ENCODE measurements around the gene SLC25A43. TPM values are rescaled to one million over a fixed set of nuclear protein-coding genes. Genes with fewer than 3 reads are reported as not detected.

The SLC25A43 gene
- total RNA-seq, 4 donors from 2014 or later = 0.87 to 2.7 (median 1.8) TPM

DNA sequence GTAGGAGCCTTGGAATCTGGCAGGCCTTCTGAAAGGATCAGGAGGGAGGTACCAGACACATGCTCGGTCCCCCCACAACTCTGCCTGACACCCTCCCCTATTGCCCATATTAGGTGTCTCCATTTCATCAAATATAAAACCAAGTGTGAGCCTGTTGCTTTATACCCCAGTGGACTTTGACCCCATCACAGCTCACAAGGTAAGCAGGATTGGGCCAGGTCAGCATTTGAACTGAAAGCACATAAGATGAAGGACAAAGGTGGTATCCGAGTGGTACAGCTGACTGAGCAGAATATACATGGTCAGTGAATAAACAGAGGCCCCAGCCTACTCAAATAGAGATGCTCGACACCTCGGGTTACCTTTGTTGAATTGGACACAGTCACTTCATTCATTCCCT, 20.0 kb downstream of the SLC25A43 start:
- Histone ChIP-seq H3K4me1 (no peaks in the 10 kb centered on the region), H3K27ac (no peak overlapping the region), H3K4me3 (no peak overlapping the region), H3K27me3 (no peaks in the 10 kb centered on the region), H3K36me3 (no peaks in the 10 kb centered on the region), H3K9me3 (no peaks in the 10 kb centered on the region)
- no peak for ATAC-seq
- TF ChIP-seq POLR2A (IDR thresholded peaks at IDR 0.05) = no peak
- TF ChIP-seq, protein P1, sequence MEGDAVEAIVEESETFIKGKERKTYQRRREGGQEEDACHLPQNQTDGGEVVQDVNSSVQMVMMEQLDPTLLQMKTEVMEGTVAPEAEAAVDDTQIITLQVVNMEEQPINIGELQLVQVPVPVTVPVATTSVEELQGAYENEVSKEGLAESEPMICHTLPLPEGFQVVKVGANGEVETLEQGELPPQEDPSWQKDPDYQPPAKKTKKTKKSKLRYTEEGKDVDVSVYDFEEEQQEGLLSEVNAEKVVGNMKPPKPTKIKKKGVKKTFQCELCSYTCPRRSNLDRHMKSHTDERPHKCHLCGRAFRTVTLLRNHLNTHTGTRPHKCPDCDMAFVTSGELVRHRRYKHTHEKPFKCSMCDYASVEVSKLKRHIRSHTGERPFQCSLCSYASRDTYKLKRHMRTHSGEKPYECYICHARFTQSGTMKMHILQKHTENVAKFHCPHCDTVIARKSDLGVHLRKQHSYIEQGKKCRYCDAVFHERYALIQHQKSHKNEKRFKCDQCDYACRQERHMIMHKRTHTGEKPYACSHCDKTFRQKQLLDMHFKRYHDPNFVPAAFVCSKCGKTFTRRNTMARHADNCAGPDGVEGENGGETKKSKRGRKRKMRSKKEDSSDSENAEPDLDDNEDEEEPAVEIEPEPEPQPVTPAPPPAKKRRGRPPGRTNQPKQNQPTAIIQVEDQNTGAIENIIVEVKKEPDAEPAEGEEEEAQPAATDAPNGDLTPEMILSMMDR (IDR thresholded peaks at IDR 0.05 in 4 of 5, conservative IDR thresholded peaks at IDR 0.05 in 1 of 5) = no peak
- no peak for DNase-seq
- intact Hi-C loops (cut with DNase I; ENCODE audit: low total_unique reads) (no loop called here), in situ Hi-C loops (cut with MboI; ENCODE audit: low sequenced_read_pairs in 4 of 4) (no loop called here)

DNA sequence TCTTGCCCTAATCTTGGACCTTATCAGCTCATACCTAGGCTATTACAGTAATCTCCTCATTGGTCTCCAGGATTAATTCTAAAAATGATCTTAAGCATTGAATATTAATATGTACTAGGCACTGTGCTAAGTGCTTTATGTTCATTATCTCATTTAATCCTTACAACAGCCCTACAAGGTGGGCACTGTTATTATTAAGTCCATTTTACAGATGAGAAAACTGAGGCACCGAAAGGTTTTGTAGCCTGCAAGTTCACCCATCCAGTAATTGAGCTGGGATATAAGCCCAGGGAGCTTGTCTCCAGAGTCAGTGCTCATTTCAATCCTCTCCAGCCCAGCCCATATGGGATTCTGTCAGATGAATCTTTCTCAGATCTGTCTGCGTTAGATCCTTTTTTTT, 20.8 kb downstream of the SLC25A43 start:
- Histone ChIP-seq H3K27ac (no peak overlapping the region), H3K4me1 (no peaks in the 10 kb centered on the region), H3K4me3 (no peak overlapping the region), H3K27me3 (no peaks in the 10 kb centered on the region), H3K9me3 (no peaks in the 10 kb centered on the region), H3K36me3 (no peaks in the 10 kb centered on the region)
- intact Hi-C loops (cut with DNase I; ENCODE audit: low total_unique reads) (no loop called here), in situ Hi-C loops (cut with MboI; ENCODE audit: low sequenced_read_pairs in 4 of 4) (no loop called here)
- TF ChIP-seq, protein P1 (IDR thresholded peaks at IDR 0.05 in 4 of 5, conservative IDR thresholded peaks at IDR 0.05 in 1 of 5) = no peak
- TF ChIP-seq POLR2A (IDR thresholded peaks at IDR 0.05) = no peak
- no peak for DNase-seq
- no peak for ATAC-seq

DNA sequence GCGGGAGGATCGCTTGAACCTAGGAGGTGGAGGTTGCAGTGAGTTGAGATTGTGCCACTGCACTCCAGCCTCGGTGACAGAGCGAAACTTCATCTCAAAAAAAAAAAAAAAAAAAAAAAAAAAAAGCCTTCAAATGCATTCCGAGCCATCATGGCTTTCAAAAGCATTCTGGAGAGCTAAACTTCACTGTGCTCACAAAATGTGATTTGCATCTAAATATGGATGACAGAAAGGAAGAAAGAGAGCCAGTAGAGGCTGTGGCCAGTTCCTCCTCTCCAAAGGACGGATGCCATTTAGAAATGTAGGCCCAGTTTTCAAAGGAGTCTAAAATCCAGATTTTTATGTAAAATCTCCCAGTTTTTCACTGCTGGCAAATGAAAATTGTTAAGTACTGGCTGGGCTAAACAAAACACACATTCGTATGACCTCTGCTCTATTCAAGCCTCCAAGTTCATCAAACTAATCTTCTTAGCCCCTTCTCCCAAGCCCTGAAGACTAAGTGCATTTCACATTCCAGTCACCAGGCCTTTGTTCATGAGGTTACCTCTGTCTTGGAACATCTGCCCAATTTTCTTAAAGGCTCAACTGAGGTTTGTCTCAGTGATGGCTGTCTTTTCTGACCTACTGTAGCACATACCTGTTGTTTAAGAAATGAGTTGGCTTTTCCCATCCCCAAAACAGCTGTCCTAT, 22.0 kb downstream of the SLC25A43 start:
- no peak for DNase-seq
- H3K27me3 ChIP-seq = no peaks in the 10 kb centered on the region
- in situ Hi-C loops (cut with MboI; ENCODE audit: low sequenced_read_pairs in 4 of 4) = no loop called here
- intact Hi-C loops (cut with DNase I; ENCODE audit: low total_unique reads) = no loop called here
- no peak overlapping the region for H3K27ac ChIP-seq
- H3K4me3 ChIP-seq = no peak overlapping the region
- H3K9me3 ChIP-seq = no peaks in the 10 kb centered on the region
- no peaks in the 10 kb centered on the region for H3K4me1 ChIP-seq
- TF ChIP-seq, protein P1 (IDR thresholded peaks at IDR 0.05 in 4 of 5, conservative IDR thresholded peaks at IDR 0.05 in 1 of 5) = no peak
- no peak for TF ChIP-seq POLR2A (IDR thresholded peaks at IDR 0.05)
- H3K36me3 ChIP-seq = no peaks in the 10 kb centered on the region
- no peak for ATAC-seq

DNA sequence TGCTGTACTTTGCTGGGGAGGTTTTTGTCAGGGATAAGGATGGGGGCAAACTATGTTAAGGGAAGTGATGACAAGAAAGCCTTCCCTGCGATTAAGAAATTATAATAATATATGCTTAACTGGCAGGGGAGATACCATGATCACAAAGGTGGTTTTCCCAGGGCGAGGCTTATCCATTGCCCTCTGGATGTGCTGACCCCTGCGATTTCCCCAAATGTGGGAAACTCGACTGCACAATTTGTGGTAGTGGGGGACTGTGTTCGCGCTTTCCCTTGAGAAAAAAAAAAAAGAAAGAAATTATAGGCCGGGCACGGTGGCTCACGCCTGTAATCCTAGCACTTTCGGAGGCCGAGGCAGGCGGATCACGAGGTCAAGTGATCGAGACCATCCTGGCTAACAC, 24.5 kb downstream of the SLC25A43 start:
- intact Hi-C loops (cut with DNase I; ENCODE audit: low total_unique reads) (no loop called here), in situ Hi-C loops (cut with MboI; ENCODE audit: low sequenced_read_pairs in 4 of 4) (no loop called here)
- Histone ChIP-seq H3K9me3 (no peaks in the 10 kb centered on the region), H3K27me3 (no peaks in the 10 kb centered on the region), H3K27ac (no peak overlapping the region), H3K4me1 (no peaks in the 10 kb centered on the region), H3K4me3 (no peak overlapping the region), H3K36me3 (no peaks in the 10 kb centered on the region)
- DNase-seq = no peak
- TF ChIP-seq, protein P1 (IDR thresholded peaks at IDR 0.05 in 4 of 5, conservative IDR thresholded peaks at IDR 0.05 in 1 of 5) = no peak
- TF ChIP-seq POLR2A (IDR thresholded peaks at IDR 0.05) = no peak
- ATAC-seq = no peak

DNA sequence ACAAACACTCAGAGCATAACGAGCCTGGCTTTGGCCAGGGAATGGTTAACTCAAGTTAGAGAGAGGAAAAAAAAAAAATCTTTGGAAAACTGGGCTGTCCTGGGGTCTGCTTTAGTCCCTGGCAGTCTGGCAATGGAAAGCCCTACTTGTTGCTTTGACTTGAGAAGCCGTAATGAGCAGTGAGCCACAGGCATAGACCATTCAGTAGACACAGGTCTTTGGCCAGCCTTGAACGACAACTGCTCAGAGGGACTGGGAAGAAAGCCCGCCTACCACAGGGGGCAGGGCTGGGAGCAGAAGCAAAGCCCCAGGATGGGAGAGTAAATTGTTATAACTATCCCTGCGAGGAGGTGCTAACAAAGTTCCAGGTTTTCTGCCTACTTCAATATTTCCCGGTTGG, 25.9 kb downstream of the SLC25A43 start:
- intact Hi-C loops (cut with DNase I; ENCODE audit: low total_unique reads) = no loop called here
- H3K27me3 ChIP-seq = no peaks in the 10 kb centered on the region
- DNase-seq = no peak

More for the DNA sequence above, 25.9 kb downstream of the SLC25A43 start:
- Histone ChIP-seq H3K9me3 (no peaks in the 10 kb centered on the region), H3K4me1 (no peaks in the 10 kb centered on the region), H3K4me3 (no peak overlapping the region), H3K27ac (no peak overlapping the region), H3K36me3 (no peaks in the 10 kb centered on the region)
- TF ChIP-seq, protein P1 (IDR thresholded peaks at IDR 0.05 in 4 of 5, conservative IDR thresholded peaks at IDR 0.05 in 1 of 5) = no peak
- no peak for TF ChIP-seq POLR2A (IDR thresholded peaks at IDR 0.05)
- no peak for ATAC-seq
- in situ Hi-C loops (cut with MboI; ENCODE audit: low sequenced_read_pairs in 4 of 4) = no loop called here

All from gastrocnemius medialis (tissue), 4 donors.